Measurements from ENCODE around the gene CABS1.

DNA sequence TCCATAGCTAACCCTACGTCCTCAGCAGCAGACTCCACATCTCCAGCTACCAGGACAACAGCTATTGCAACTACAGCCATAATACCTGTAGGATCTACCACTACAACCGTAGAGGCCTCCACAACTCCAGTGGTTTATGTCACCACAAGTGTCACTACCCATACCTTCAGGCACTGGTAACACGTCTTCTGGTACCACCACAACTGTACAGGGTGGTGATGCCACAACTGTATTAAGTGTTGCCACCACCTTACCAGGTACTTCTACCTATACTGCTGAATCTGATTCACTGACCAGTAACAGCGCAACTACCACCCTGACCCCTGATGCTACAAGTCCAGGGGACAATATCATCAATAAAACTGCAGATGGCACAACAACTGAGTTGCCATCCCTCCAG, 34.6 kb upstream of the CABS1 start:
- TF ChIP-seq CEBPB (IDR thresholded peaks at IDR 0.05) (no peak), MAX (IDR thresholded peaks at IDR 0.05) (no peak), ZBTB7A (IDR thresholded peaks at IDR 0.05; ENCODE audit: low read depth) (no peak), CREB1 (IDR thresholded peaks at IDR 0.05; ENCODE audit: low read depth) (no peak)
